K562 (cell line): ENCODE measurements around the gene ATP23.

Experiments used
- ARID2 ChIP-seq: fragments of 450-650 bp; IDR thresholded peaks from 2 replicates; pipeline ENCODE4 v1.6.1; 2017; ENCODE audit warnings: antibody characterized with exemption, mild to moderate bottlenecking
- EGR1 ChIP-seq: fragments of 450-650 bp; conservative IDR thresholded peaks from 2 replicates; pipeline ENCODE4 v1.6.1; 2017; ENCODE audit warnings: mild to moderate bottlenecking
- EP300 ChIP-seq: IDR thresholded peaks from 2 replicates; pipeline ENCODE4 v1.6.1; 2012; ENCODE audit warnings: low read length, improper control_type of control experiment
- EZH2 ChIP-seq: IDR thresholded peaks from 2 replicates; pipeline ENCODE4 v1.6.1; 2012; ENCODE audit warnings: low read depth, mild to moderate bottlenecking, inconsistent platforms, low read length, borderline replicate concordance
- HMBOX1 ChIP-seq: sonication (generic); IDR thresholded peaks from 2 replicates; pipeline ENCODE4 v1.6.1; 2016
- JUNB ChIP-seq: fragments of 450-650 bp; formaldehyde crosslinking; conservative IDR thresholded peaks from 2 replicates; pipeline ENCODE4 v1.4.0; 2020; ENCODE audit warnings: mild to moderate bottlenecking
- KAT8 ChIP-seq: fragments of 450-650 bp; IDR thresholded peaks from 2 replicates; pipeline ENCODE4 v1.6.1; 2016; ENCODE audit warnings: low read depth, mild to moderate bottlenecking
- KDM4B ChIP-seq, 2 experiments: fragments of 450-650 bp in 1 of 2; sonication (generic) in 1 of 2; IDR thresholded peaks; 2 replicates each; pipeline ENCODE4 v1.6.1; 2016 to 2017; ENCODE audit warnings: borderline replicate concordance in 2 of 2, antibody characterized with exemption in 1 of 2, low read depth in 1 of 2, mild to moderate bottlenecking in 1 of 2
- PATZ1 ChIP-seq: fragments of 250-450 bp; sonication (Bioruptor Pico); IDR thresholded peaks from 2 replicates; pipeline ENCODE4 v1.5.0; 2020; ENCODE audit warnings: mild to moderate bottlenecking, borderline replicate concordance
- POLR2A ChIP-seq: fragments of 450-650 bp; conservative IDR thresholded peaks from 2 replicates; pipeline ENCODE4 v1.6.1; 2016
- SMAD4 ChIP-seq: fragments of 250-450 bp; sonication (Bioruptor Pico); conservative IDR thresholded peaks from 2 replicates; pipeline ENCODE4 v1.8.0; 2021; ENCODE audit warnings: inconsistent platforms, mild to moderate bottlenecking, moderate library complexity
- USF2 ChIP-seq: sonication (generic); formaldehyde crosslinking; IDR thresholded peaks from 2 replicates; pipeline ENCODE4 v1.5.0; 2020; ENCODE audit warnings: missing genetic modification reagents
- ZNF274 ChIP-seq: IDR thresholded peaks from 2 replicates; pipeline ENCODE4 v1.6.1; 2011; ENCODE audit warnings: low read depth, mild to moderate bottlenecking, low read length, moderate library complexity, borderline replicate concordance

- TF ChIP-seq ARID2 (no peak), POLR2A (no peak), JUNB (no peak), EP300 (no peak), PATZ1 (CRISPR knock-in tag) (no peak), SMAD4 (CRISPR knock-in tag) (no peak), EGR1 (no peak), USF2 (no peak), KAT8 (no peak), KDM4B (IDR thresholded peaks at IDR 0.05; ENCODE audit: borderline replicate concordance in 2 of 2, low read depth in 1 of 2) (no peak), EZH2 (no peak), ZNF274 (no peak), HMBOX1 (no peak)
Observed at GRCh38 chr12:57985685-57986084, 44.3 kb downstream of the ATP23 start.
